HG03159 (cell line): Measurements from ENCODE around the gene LHX4.

Source experiments
- ATAC-seq: cut with Tn5 transposase; IDR thresholded peaks from one replicate; pipeline ENCODE4 v1.9.1; 2021; ENCODE audit warnings: mild to moderate bottlenecking, moderate library complexity; ENCODE audit not compliant: unreplicated experiment

LHX4 gene

DNA sequence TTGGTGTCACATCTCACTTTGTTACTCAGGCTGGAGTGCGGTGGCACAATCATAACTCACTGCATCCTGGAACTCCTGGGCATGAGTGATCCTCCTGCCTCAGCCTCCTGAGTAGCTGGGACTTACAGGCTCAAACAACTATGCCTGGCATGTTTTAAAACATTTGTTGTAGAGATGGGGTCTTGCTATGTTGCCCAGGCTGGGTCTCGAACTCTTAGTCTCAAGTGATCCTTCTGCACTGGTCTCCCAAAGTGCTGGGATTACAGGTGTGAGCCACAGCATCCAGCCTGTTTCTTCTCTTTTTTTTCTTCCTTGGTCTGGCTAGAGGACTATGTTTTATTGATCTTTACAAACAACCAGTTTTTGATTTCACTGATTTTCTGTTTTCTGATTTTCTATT is 64.6 kb downstream of the LHX4 start:
- no peak for ATAC-seq

DNA sequence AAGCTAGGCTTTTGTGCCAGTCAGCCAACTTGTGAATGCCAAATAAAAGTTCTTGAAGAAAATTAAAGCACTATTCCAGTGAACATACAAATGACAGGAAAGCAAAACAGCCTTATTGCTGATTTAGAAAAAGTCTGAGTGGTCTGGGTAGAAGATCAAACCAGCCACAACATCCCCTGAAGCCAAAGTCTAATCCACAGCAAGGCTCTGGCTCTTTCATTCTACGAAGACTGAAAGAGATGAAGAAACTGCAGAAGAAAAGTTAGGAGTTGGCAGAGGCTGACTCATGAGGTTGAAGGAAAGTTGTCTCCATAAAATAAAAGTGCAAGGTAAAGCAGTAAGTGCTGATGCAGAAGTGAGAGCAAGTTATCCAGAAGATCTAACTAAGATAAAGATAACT is 65.9 kb downstream of the LHX4 start:
- ATAC-seq: no peak

DNA sequence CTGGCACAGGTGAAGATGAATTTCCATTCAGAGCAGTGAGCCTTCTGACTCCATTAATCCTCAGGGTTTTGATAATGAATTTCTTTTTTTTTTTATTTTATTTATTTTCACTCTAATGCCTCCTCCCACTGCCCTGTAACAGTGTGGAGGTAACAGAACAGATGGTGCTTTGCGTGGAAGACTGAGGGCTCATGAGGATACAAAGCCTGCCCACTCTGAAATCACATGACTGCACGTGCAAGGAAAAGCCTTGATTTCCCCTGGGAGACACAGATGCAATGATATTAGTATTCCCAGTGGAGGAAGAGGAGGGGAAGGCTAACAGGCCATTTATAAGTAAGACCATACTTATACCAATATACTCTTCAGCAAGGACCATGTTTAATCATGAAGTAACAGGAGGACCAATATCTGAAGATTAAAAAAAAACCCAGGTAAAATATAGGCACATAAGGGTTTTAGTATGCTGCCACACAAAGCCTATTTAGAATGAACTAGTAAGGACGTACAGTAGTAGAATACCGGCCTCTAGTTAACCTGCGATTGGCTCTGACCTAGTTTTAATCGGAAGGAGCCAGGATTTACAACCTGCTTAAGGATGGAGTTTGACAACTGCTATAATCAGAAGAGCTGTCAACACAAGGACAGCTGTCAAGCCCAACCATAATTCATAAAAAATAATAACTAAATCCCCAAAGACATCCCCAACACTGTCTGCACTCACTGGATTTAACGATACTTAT is 69.6 kb downstream of the LHX4 start:
- ATAC-seq: no peak

DNA sequence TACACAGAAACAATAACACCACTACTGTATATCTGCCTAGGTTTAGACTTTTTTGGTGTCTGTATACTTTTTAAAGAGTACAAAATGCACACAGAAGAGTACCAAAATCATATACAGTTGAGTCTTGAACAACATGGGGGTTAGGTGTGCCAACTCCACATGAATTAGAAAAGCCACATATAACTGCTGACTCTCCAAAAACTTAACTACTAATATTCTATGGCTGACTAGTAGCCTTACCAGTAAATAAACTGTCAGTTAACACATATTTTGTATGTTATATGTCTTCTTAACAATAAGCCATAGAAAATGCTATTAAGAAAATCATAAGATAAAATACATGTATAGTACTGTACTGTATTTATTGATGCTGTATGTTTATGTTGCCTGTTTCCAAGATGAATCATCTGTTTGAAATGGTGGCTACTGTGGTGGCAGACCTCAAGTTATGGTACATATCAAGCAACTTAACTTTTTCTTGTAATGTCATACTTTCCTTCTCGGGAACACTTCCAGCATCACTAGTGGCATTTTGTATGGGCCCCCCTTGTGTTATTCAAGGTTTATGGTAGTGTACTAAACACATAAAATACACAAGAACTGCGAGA is 71.2 kb downstream of the LHX4 start:
- no peak for ATAC-seq

DNA sequence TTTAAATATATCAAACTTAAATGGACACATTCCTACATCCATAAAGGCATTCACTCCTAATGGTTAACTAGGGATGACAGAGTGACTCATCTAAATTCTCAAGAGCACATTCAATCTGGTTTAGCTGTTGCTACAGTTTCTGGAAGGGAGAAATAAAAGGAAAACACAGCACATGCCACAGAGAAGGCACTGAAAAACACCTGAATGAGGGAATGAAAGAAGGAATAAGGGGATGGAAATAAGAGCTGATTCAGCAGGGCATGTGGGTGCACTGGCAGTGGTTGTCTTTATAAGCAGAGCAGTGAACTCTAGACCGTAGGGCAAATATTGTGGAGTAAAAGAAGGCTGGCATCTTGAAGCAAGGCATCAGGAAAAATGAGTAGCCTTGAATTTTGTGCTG is 79.3 kb downstream of the LHX4 start:
- no peak for ATAC-seq

DNA sequence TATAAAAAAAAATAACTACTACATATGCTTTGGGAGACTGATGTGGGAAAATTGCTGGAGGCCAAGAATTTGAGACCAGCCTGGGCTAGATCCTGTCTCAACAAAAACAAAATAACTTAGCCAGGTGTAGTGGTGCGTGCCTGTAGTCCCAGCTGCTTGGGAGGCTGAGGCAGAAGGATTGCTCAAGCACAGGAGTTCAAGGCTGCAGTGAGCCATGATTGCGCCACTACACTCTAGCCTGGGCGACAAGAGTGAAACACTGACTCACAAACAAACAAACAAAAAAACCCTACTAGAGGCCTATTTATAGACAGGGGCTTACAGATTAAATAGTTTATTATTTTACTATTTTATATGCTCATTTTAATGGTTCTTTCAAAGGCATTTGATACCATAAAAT is 80.0 kb downstream of the LHX4 start:
- no peak for ATAC-seq

DNA sequence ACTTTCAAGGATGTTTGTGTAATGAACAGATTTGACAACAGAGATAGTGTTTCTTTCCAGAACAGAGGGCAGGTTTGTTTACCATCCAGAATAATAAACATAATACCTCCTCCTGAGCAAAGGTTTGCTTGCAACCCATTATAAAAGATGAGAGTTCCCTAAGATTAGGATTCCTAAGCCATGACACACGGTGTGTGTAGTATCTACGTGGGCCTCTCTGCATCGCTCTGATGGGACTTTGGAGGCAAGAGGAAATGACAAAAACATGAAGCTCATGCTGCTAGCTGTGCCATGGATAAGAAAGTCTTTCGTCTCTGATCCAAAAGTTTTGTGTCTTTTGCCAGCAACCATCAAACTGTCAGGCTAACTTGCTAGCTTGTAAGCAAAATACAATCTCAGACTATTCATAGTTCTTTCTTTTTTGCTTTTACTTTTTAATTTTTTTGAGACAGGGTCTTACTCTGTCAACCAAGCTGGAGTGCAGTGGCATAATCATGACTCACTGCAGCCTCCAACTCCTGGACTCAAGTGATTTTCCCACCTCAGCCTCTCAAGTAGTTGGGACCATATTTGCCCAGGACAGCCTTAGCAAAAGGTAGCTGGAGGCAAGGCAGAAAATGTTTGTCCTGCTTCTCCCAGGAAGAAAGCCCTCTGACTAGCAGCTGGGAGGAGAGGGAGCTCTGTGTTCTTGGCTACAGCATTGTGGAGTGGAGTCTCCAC is 81.1 kb downstream of the LHX4 start:
- ATAC-seq: no peak

DNA sequence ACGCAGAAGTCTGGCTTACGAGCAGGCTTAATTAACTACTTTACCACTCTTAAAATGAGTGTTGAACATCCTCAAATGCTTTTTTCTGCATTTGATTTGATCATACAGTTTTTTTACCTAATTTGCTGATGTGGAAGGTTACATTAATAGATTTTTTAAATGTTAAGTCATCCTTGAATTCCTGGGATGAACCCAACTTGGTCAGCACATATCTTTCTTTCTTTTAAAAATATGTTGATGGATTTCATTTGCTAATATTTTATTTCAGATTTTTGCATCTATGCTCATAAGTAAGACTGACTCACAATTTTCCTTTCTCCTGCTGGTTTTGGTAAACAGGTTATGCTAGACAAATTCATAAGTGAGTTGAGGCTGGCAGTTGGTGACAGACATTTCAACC is 82.9 kb downstream of the LHX4 start:
- ATAC-seq: no peak

DNA sequence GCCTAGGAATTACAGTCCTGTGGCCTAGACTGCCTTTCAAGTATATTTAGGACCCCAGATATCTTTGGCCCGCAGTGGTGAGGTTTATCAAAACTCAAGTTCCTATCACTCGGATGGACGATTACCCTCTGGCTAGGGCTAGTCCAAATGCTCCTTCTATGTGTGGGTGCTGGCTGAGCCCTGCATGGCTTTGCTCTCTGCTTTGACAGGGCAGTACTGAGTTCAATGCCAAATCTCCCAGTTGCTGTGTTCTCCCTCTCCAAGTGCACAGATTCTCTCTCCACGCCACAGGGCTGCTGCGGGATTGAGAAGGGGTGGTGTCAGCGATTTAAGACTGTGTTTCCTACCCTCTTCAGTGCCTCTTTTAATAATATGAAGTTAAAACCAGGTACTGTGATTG is 97.0 kb downstream of the LHX4 start:
- ATAC-seq: no peak
